COR-L47 (cell line): Measurements from ENCODE around the gene RFFL.
"Not testable (repeated sequence)": the region's sequence is repeated elsewhere in the genome, so short reads cannot be mapped to it uniquely, and the experiment has no call there.

Experiments used
- DNase-seq: peaks from one replicate; lab custom pipeline; 2025; lab: John Stamatoyannopoulos, UW

RFFL gene, protein sequence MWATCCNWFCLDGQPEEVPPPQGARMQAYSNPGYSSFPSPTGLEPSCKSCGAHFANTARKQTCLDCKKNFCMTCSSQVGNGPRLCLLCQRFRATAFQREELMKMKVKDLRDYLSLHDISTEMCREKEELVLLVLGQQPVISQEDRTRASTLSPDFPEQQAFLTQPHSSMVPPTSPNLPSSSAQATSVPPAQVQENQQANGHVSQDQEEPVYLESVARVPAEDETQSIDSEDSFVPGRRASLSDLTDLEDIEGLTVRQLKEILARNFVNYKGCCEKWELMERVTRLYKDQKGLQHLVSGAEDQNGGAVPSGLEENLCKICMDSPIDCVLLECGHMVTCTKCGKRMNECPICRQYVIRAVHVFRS

DNA sequence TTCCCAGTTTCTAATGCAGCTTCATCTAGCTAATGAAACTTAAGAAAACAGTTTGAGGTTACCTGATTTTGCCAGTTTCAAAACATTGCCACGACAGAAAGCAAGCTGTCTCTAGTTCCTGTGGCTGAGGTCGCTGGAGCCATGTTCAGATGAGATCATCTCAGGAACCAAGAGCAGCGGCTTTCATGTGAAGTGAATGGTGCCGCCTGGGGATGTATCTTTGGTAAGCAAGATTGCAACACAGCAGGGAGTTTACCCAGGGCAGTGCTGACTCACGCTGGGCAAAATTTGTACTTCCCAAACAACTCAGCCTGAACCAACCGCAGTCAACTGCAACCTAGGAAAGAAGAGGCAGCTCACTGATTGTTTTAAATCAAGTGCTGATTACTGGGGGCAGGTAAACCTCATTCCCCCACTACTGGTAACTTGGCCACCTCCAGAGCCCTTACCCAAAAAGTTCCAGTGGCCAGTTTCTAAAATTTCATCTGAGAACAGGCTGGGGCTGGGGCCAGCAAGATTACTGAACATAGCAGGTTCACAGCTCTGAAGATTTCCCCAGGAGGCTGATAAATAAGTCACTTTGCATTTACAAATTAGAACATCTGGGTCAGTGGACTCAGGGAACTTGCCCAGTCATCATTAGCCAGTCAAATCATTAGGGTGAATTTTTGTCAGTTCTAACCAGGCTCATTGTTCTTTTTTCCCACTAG lies at the start of gene RFFL:
RFFL (minus strand) TSS at position 194 of the 710 bp plus-strand sequence. CDS start 37,154 bp downstream, outside the sequence.
- DNase-seq = peak; percentile 88

DNA sequence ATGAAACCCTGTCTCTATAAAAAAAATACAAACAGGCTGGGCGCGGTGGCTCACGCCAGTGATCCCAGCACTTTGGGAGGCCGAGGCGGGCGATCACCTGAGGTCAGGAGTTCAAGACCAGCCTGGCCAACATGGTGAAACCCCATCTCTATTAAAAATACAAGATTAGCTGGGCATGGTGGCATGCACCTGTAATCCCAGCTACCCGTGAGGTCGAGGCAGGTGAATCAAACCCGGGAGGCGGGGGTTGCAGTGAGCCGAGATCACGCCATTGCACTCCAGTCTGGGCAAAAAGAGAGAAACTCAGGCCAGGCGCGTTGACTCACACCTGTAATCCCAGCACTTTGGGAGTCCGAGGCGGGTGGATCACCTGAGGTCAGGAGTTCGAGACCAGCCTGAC lies 47.3 kb upstream of the RFFL start:
- not testable (repeated sequence) for DNase-seq

DNA sequence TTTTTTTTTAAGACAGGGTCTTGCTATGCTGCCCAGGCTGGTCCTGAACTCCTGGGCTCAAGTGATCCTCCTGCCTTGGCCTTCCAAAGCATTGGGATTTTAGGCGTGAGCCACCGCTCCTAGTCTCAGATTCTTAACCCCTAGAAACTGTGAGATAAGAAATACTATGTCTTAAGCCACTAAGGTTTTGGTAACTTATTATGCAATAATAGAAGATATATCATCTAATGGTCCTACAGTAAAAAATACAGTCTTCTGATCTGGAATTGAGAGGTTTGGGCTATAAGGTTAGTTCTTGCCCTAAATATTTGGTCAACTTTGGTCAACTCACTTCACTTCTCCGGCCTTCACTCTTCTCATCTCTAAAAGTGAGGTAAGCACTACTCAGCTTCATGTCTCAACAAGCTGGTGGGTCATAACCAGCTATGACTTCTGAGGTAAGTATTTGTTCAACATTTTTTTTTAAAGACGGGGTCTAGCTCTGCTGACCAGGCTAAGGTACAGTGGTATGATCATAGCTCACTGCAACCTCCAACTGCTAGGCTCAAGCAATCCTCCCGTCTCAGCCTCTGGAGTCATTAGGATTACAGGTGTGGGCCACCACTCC lies 41.4 kb upstream of the RFFL start:
- no peak for DNase-seq

DNA sequence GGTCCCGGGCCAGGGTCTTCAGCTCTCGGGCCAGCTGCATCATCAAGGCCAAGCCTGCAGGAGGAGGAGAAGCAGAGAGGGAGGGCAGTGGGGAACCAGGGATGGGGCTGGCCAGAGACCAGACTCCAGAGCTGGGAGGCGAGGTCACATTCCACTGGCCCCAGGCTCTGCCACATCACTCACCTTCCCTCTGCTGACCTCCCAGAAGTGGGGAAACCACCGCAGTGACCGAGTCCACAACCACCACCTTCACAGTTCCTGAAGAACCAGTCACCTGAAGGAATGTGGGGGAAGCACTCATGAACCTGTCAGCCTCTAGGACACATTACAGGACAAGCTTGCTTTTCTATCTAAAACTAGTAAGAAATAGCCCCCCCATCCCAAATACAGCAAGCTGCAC lies 39.8 kb upstream of the RFFL start:
- DNase-seq = no peak

DNA sequence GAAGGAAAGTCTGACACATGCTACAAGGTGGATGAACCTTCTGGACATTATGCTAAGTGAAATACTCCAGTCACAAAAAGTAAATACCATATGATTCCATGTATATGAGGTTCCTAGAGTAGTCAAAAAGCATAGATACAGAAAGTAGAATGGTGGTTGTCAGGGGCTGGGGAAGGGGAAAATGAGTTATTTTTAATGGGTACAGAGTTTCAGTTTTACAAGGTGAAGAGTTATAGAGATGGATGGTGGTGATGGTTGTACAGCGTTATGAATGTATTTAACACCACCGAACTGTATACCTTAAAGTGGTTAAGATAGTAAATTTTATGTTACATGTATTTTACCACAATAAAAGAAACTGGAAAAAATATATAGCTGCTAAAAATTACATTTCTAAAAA lies 38.2 kb upstream of the RFFL start:
- no peak for DNase-seq

DNA sequence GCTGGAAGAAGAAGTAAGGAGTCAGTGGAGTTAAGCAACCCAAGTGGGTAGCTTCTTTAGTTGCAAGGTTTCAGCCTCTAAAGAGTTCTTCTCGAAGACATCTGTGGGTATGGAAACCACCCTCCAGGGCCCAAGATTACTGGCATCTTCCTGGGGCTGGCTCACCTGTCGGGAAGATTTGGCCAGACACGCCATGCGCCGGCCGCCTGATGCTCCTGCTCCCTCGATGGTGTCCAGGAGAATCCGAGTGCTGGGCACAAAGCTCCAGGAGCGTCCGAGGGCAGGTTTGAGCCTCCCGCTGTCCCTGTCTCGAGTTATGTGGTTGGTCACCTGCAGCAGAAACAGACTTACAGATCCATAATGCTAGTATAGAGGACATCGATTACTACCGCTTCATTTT lies 37.5 kb upstream of the RFFL start:
- DNase-seq = no peak

DNA sequence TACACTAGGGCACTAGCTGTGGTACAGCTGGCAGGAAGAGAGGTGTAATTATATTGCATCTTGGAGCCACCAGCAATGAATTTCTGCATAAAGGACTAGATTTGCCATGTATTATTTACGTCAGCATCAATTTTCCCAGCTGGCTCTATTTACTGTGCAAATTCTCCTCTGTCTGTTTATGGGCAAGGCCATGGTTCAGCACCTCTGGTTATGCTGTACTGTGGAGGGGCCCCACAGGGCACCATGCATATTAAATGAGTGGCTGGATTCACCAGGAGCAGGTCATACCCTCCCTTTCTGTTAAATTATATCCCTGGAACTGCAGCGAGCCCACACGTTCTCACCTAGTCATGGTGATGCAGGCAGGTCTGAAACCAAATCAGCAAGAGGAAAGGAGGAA lies 36.4 kb upstream of the RFFL start:
- peak; percentile 50 for DNase-seq

DNA sequence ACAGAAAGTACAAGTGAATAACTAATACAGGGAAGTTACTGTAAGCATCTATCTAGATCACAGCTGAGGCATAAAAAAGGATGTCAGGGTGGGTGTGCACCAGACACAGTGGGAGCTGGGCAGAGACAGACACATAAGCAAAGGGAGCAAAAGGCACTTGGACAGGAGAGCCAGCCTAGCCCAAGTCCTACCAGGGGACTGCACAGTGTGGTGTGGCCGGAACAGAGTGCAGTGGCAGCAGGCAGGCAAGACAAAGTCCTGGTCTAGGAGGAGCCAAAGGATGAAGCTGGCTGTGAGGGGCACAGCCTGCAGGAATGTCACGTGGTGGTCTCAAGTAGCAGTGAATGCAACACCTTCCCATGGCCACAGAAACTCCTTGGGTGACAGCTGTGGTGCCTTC lies 34.3 kb upstream of the RFFL start:
- DNase-seq = no peak

DNA sequence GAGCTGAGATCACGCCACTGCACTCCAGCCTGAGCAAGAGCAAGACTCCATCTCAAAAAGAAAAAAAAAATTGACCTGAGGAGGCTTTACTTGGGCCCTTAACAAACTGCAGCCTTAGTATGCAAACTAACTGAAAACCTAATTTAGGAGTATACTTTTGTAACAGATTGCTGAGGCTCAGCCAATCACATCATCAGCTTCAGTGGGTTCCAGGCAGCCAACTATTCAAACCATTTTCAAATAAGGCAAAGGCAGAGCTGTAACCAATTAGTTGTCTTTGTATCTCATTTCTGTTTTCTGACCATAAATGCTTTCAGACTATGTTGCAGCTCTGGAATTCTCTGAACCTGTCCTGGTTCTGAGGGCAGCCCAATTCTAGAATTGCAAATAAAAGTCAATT lies 32.2 kb upstream of the RFFL start:
- no peak for DNase-seq

DNA sequence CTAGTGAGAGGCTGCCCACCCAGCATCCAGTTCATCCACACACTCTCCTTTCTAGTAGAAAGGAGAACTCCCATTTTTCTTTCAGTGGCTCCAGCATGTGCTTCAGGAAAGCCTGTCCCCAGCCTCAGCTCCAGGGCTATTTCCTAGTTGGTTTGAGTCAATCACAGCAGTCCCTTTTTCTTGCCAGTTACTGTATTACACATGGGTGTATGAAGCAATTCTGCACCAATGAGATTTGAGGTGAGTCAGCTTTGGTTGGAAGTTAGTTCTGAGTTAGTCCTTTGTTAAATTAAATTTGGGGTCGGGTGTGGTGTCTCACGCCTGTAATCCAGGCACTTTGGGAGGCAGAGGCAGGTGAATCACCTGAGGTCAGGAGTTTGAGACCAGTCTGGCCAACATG lies 31.4 kb upstream of the RFFL start:
- DNase-seq = no peak

DNA sequence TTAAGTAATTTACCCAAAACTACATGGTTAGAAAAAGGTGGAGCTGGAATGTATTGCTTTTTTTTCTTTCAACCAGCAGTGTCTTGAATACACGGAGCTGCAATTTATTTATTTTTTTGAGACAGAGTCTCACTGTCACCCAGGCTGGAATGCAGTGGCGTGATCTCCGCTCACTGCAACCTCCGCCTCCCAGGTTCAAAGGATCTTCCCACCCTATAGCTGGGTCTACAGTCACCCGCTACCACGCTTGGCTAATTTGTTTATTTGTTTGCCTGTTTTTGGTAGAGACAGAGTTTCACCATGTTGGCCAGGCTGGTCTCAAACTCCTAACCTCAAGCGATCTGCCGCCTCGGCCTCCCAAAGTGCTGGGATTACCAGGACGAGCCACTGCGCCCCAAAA lies 27.2 kb upstream of the RFFL start:
- DNase-seq = not testable (repeated sequence)

DNA sequence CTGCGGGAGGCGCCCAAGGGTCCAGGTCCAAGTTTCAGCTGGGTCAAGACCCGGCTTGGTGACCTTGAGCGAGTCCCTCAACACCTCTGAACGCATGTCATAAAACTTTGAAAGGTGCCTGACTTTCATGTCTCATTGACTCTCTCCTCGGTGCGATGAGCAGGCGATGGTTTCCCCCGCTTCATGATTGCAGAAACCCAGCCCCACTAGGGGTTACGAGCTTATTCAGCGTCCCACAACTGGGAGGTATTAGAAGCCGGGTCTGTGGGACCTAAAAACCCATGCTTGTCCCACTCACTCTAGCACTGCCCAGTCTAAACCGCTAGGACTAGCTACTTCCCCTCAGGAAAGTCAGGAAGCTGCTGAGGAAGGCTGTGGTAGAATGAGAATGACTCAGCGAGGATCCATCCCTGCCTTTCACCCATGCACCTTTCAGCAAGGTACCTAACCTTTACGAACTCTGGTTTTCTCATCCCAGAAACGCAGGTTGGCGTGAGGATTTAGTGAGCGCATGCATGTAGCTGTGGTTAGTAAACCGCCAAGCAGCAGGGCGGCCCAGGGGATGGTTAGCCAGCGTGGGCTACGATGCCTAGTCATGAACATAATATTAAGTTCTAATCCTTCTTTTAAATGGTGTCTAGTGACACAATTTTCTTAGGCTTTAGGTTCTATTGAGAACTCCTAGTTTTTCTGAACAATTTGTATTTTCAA lies 26.2 kb upstream of the RFFL start:
- no peak for DNase-seq

DNA sequence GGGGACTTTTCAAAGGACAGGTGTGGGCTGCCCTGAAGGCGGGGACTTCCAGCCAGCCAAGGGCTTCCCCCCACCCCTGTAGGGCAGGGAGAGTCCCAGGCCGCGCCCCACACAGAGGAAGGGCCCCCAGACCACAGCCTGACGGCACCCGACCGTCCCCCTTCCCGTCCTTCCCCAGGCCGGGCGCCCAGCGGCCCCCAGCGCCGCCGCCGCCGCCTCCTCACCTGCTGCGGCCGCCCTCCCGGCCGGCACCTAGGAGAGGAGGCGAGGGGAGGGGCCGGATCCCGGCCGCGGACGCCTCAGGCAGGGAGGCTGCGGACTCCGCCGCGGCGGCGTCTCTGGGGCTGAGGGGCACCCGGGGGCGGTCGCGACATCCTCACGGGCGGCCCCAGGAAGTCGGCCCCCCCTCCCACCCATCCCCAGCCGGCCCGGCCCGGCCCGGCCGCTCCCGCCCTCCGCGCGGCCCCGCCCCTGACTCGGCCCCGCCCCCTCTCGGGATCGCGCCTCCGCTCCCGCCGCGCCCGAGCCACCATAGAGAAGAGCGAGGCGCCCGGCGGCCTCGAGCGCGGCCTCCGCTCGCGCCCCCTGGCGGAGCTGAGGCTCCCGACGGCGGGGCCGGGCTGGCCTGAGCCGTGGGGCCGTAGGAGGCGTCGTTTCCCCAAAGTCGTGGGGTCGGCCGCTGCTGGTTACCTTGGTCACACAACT lies 25.5 kb upstream of the RFFL start:
- DNase-seq = peak; percentile 87

DNA sequence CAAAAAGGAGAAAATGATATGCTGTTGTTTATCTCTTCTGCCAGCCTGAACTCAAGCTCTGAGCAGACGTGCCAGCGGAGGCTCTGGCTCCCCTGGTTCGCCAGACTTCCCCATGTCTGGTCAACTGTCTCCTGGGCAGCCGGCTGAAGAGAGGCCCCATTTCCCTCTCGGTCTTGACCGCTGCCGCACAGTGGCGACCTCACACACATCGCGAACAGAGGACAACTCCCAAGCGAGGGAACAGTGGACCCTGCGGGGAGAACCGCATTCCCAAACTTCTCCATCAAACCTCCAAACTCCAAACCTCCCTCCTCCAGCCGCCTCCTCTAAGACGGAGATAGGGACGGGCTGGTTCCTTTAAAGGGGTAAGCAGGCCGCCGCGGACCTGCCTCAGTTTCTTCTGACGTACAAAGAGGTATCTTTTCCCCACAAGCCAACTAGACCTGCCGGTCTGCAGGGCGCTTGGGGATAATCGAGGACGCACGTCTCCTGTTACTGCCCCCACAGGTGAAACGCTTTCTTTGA lies 24.9 kb upstream of the RFFL start:
- no peak for DNase-seq

DNA sequence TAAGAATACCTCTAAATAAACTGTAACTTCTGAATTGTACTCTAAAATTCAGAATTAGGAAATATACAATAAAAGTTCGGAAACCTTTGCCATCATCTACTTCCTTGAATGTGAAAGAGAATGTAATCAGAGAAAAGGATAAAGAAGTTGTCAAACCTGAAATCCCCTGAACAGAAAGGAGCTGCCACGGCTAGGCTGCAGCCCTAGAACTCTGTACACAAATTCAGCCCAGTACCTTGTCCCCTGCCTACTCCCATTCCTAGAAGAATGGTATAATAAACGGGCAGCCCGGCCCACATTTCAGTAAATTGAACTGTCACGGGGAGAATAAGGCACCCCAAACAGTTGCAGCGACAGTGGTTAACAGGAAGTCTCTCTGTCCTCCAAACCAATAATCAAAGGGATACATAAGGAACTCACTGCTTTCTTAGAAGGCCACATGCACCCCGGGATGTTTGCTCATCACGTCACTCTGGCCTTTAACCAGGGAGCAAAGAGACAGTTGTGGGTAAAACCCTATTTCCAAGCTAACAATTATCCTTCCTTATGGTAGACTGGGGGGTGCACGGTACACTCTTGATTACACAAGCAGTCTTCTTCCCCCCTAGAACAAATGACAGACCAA lies 24.3 kb upstream of the RFFL start:
- no peak for DNase-seq

DNA sequence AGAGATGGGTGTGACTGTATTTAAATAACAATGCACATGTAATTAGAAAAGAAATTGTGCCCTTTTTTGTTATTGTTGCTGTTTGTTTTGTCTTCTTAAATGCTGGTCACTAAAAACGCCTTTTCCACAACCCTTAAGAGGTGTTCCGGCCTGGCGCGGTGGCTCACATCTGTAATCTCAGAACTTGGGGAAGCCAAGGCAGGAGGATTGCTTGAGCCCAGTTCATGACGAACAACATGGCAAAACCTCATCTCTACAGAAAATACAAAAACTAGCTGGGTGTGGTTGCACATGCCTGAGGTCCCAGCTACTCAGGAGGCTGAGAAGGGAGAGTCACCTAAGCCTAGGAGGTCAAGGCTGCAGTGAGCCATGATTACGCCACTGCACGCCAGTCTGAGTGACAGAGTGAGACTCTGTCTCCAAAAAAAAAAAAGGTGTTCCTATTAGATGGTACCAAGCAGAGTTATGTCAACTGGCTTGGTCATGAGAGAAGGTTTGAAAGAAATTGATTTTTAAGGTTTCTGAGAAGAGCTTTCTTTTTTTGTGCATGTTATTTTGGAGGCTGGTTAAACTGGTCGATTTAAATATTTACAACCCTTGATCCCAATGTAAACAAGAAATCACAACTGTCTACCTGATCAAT lies 23.5 kb upstream of the RFFL start:
- DNase-seq = no peak

DNA sequence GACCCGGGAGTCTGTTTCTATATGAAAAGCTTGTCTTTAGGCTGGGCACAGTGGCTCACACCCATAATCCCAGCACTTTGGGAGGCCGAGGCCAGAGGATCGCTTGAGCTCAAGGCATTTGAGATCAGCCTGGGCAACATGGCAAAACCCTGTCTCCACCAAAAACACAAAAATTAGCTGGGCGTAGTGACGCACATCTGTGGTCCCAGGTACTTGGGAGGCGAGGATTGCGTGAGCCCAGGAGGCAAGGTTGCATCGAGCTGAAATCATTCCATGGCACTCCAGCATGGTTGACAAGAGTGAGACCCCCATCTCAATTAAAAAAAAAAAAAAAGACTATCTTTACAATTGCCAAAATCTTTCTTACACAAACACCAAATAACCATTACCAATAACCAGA lies 22.7 kb upstream of the RFFL start:
- no peak for DNase-seq

DNA sequence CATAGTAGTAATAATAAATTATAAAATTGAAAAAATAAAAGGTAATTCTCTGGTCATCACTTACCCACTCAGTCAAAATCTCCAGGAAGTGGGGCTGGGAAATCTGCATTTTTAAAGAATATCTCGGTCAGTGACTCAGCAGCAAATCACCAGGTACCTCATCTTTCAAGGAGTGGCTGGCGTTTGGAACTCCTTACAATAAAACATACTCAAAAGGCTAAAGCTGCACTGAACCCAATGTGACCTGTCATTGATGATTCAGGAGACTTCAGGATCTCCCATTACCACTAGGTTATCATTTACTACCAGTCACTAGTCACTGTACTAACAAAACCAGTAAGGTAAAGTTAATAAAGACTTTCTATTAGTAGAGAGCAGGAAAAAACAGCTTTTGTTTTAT lies 21.5 kb upstream of the RFFL start:
- no peak for DNase-seq

DNA sequence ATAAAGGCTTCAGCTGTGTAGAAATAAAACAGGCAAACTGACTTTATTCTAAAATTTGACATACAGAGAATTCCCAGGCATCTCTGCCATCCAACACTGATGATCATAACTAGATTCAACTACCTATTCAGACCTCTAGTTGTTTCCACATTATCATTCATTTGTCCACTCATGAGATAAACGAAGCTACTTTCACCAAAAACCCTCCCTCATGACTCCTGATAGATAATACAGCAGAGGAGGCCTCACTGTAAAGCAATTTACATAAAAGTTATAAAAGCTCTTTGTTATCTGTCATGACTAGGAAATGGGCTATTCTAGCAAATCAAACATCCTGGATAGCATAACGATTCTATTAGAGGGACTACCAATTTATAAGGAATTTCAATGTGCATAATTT lies 19.6 kb upstream of the RFFL start:
- no peak for DNase-seq

DNA sequence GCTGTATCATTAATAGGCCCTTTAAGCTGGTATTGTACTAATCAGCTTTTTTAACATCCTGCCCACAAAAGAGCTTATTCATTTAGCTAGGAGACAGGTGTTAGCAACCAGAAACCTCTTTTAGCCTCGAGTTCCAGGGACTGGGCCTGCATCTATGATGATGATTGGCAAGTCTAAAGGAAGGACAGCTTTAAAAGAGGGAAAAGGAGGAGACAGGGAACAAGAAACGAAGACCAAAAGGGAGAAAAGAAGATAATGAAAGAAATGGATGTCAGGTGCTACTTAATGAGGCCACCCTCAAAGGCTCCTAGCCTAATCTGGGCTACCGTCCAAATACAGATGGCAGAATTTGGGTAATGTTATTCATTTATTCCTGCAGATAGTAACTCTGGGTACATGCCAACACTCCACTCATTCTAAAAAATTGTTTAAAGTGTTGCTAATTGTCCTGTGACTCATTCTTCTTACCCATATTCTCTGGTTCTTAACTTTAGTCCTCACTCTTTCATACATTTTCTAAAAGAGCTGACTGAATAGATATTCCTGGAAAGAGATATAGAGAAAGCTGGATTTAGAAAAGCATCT lies 18.7 kb upstream of the RFFL start:
- DNase-seq = peak; percentile 66
